H1 (cell line): ENCODE data around the gene ELANE. TPM values are rescaled to one million over a fixed set of nuclear protein-coding genes. Genes with fewer than 3 reads are reported as not detected.
"Not testable (repeated sequence)": the region's sequence is repeated elsewhere in the genome, so short reads cannot be mapped to it uniquely, and the experiment has no call there.

Experiments
- CTCF ChIA-PET: fragments of 300-600 bp; sonication (Branson Sonifier 250); formaldehyde crosslinking; loops from one replicate; lab custom pipeline; 2021; ENCODE audit not compliant: partially characterized antibody; lab: Charles Lee
- POLR2A ChIA-PET: fragments of 300-600 bp; sonication (Branson Sonifier 250); formaldehyde crosslinking; loops from one replicate; lab custom pipeline; 2021; ENCODE audit warnings: inconsistent platforms; ENCODE audit not compliant: partially characterized antibody; lab: Charles Lee
- DNase-seq, 2 experiments: peaks; one replicate each; pipeline versions ENCODE4 v3.0.0 to v3.0.0-alpha.2; 2010 to 2022; ENCODE audit warnings: low spot score in 2 of 2, low read depth in 1 of 2, mixed read lengths in 1 of 2
- FAIRE-seq: peaks from 2 replicates; lab custom pipeline; 2011; peaks lifted over from hg19 to GRCh38; lab: Jason Lieb, UNC
- H2AFZ ChIP-seq: 2 replicates; pipeline ENCODE4 v1.8.1; 2012; ENCODE audit warnings: low read length, inconsistent platforms
- H2AK5ac ChIP-seq: 2 replicates; pipeline ENCODE4 v1.6.1; 2013; ENCODE audit warnings: low read depth, low read length
- H2BK120ac ChIP-seq: replicated peaks from 2 replicates; pipeline ENCODE3; 2013; ENCODE audit warnings: low read depth, low read length, inconsistent platforms
- H2BK12ac ChIP-seq: 2 replicates; pipeline ENCODE4 v1.6.1; 2013; ENCODE audit warnings: low read depth, low read length
- H2BK15ac ChIP-seq: 2 replicates; pipeline ENCODE4 v1.6.1; 2013; ENCODE audit warnings: low read length
- H2BK20ac ChIP-seq: 2 replicates; pipeline ENCODE4 v1.6.1; 2013; ENCODE audit warnings: low read length
- H2BK5ac ChIP-seq: 2 replicates; pipeline ENCODE4 v1.6.1; 2013; ENCODE audit warnings: low read depth, low read length
- H3K14ac ChIP-seq: 2 replicates; pipeline ENCODE4 v1.6.1; 2013; ENCODE audit warnings: inconsistent platforms; ENCODE audit not compliant: insufficient read length
- H3K18ac ChIP-seq: 2 replicates; pipeline ENCODE4 v1.6.1; 2013; ENCODE audit warnings: low read length; ENCODE audit errors: extremely low read depth
- H3K23ac ChIP-seq: 2 replicates; pipeline ENCODE4 v1.6.1; 2013; ENCODE audit warnings: inconsistent platforms; ENCODE audit not compliant: insufficient read length
- H3K23me2 ChIP-seq: 2 replicates; pipeline ENCODE4 v1.6.1; 2013; ENCODE audit warnings: low read depth, low read length
- H3K27ac ChIP-seq: 2 replicates; pipeline ENCODE4 v1.6.1; 2011; ENCODE audit warnings: low read depth, low read length, inconsistent platforms
- H3K27me3 ChIP-seq, 4 experiments: replicated peaks in 1 of 4; 1 replicate in 1 of 4; 2 replicates in 3 of 4; pipeline versions ENCODE4 v1.6.1 to v1.8.1; 2011 to 2013; ENCODE audit warnings: low read length in 3 of 4, mild to moderate bottlenecking in 3 of 4, inconsistent platforms in 2 of 4, mixed read lengths in 2 of 4, moderate library complexity in 1 of 4; ENCODE audit not compliant: control insufficient read depth in 3 of 4, insufficient read depth in 3 of 4; ENCODE audit errors: extremely low read depth in 1 of 4
- H3K36me3 ChIP-seq, 4 experiments: 2 replicates each; pipeline versions ENCODE4 v1.6.1 to v1.8.1; 2011 to 2013; ENCODE audit warnings: mild to moderate bottlenecking in 4 of 4, low read length in 3 of 4, moderate library complexity in 2 of 4, control low read depth in 1 of 4, inconsistent platforms in 1 of 4; ENCODE audit not compliant: insufficient read depth in 4 of 4, control insufficient read depth in 2 of 4
- H3K4ac ChIP-seq: replicated peaks from 2 replicates; pipeline ENCODE3; 2013; ENCODE audit warnings: low read length, low read depth, mixed read lengths, inconsistent platforms; ENCODE audit not compliant: insufficient read length
- H3K4me1 ChIP-seq, 4 experiments: replicated peaks in 1 of 4; 1 replicate in 1 of 4; 2 replicates in 3 of 4; pipeline versions ENCODE4 v1.6.1 to v1.8.1; 2011 to 2013; ENCODE audit warnings: low read length in 3 of 4, inconsistent platforms in 2 of 4, mixed read lengths in 1 of 4; ENCODE audit not compliant: insufficient read depth in 4 of 4, control insufficient read depth in 3 of 4
- H3K4me2 ChIP-seq, 2 experiments: 2 replicates each; pipeline versions ENCODE4 v1.6.1 to v1.8.1; 2011 to 2013; ENCODE audit warnings: low read depth in 2 of 2, low read length in 2 of 2, control low read depth in 1 of 2, inconsistent platforms in 1 of 2, mild to moderate bottlenecking in 1 of 2; ENCODE audit not compliant: insufficient read depth in 1 of 2
- H3K4me3 ChIP-seq, 4 experiments: fragments of 200-600, 300-600 bp in 1 of 4; sonication (generic), shearing (Covaris generic), sonication (Bioruptor Twin) in 1 of 4; 2 replicates each; pipeline versions ENCODE4 v1.5.1 to v1.8.1; 2011 to 2016; ENCODE audit warnings: low read length in 4 of 4, low read depth in 3 of 4, control low read depth in 2 of 4, inconsistent platforms in 2 of 4, mild to moderate bottlenecking in 2 of 4, mixed read lengths in 1 of 4, moderate library complexity in 1 of 4; ENCODE audit not compliant: insufficient read depth in 2 of 4; ENCODE audit errors: extremely low read depth in 1 of 4
- H3K56ac ChIP-seq: replicated peaks from 2 replicates; pipeline ENCODE3; 2013; ENCODE audit warnings: low read depth, mild to moderate bottlenecking, mixed read lengths, low read length, inconsistent platforms; ENCODE audit not compliant: insufficient read length
- H3K79me1 ChIP-seq: 2 replicates; pipeline ENCODE4 v1.6.1; 2013; ENCODE audit warnings: low read depth, low read length, control low read depth
- H3K79me2 ChIP-seq, 2 experiments: 2 replicates each; pipeline versions ENCODE4 v1.6.1 to v1.8.1; 2012 to 2013; ENCODE audit warnings: low read length in 2 of 2, mild to moderate bottlenecking in 2 of 2, inconsistent platforms in 1 of 2; ENCODE audit not compliant: insufficient read depth in 2 of 2, control insufficient read depth in 1 of 2
- H3K9ac ChIP-seq, 4 experiments: replicated peaks in 1 of 4; 1 replicate in 1 of 4; 2 replicates in 3 of 4; pipeline versions ENCODE4 v1.6.1 to v1.8.1; 2011 to 2013; ENCODE audit warnings: low read depth in 3 of 4, low read length in 3 of 4, control low read depth in 2 of 4, mild to moderate bottlenecking in 2 of 4, moderate library complexity in 2 of 4, inconsistent platforms in 1 of 4; ENCODE audit errors: extremely low read depth in 1 of 4
- H3K9me3 ChIP-seq, 2 experiments: 2 replicates each; pipeline versions ENCODE4 v1.6.1 to v1.8.1; 2012 to 2013; ENCODE audit warnings: mild to moderate bottlenecking in 2 of 2, moderate library complexity in 2 of 2, control low read depth in 1 of 2, inconsistent platforms in 1 of 2, low read depth in 1 of 2, low read length in 1 of 2, mixed read lengths in 1 of 2; ENCODE audit not compliant: insufficient read depth in 2 of 2
- H4K20me1 ChIP-seq, 2 experiments: replicated peaks in 1 of 2; 2 replicates each; pipeline versions ENCODE3 to v1.8.1; 2011 to 2013; ENCODE audit warnings: inconsistent platforms in 2 of 2, low read length in 2 of 2, mild to moderate bottlenecking in 1 of 2; ENCODE audit not compliant: insufficient read depth in 2 of 2, control insufficient read depth in 1 of 2
- H4K5ac ChIP-seq: 2 replicates; pipeline ENCODE4 v1.6.1; 2013; ENCODE audit warnings: low read length, low read depth, mixed read lengths, inconsistent platforms; ENCODE audit not compliant: insufficient read length
- H4K8ac ChIP-seq: 2 replicates; pipeline ENCODE4 v1.8.0; 2013; ENCODE audit warnings: mild to moderate bottlenecking, moderate library complexity, low read length, inconsistent platforms; ENCODE audit not compliant: insufficient read depth; ENCODE audit errors: extremely low read depth
- H4K91ac ChIP-seq: replicated peaks from 2 replicates; pipeline ENCODE3; 2013; ENCODE audit warnings: low read length, mixed read lengths, inconsistent platforms; ENCODE audit not compliant: insufficient read length
- WGBS, 2 experiments: shearing (Covaris generic) in 1 of 2; methylation state at CpG; one replicate each; pipeline versions ENCODE4 v1.1.6 to v1.1.7; 2013 to 2015; ENCODE audit warnings: low lambda C conversion rate in 2 of 2, mixed read lengths in 2 of 2, inconsistent platforms in 1 of 2, low coverage in 1 of 2, missing lambda C conversion rate in 1 of 2; ENCODE audit not compliant: insufficient replicate concordance in 2 of 2, insufficient coverage in 1 of 2, insufficient read length in 1 of 2; ENCODE audit errors: extremely low coverage in 1 of 2, missing lambda C conversion rate in 1 of 2; 5-methylcytosine and 5-hydroxymethylcytosine counted together
- polyA plus RNA-seq, 7 experiments: library from polyadenylated mRNA; depleted of rRNA in 3 of 7; stranded (reverse) in 5 of 7; unstranded in 2 of 7; fragments of >200 nt in 5 of 7; fragments of 200-250 nt in 2 of 7; gene quantifications; 1 replicate in 5 of 7; 2 replicates in 1 of 7; 4 replicates in 1 of 7; pipeline versions ENCODE4 v1.2.1 to v1.2.3, GENCODE V29; 2011 to 2013; ENCODE audit warnings: missing spikeins in 2 of 7, mixed read lengths in 2 of 7
- total RNA-seq: library from RNA; stranded (reverse); fragmentation: NEBNext Ultra II Directional; extraction: Animal tissue kit (Norgen Biotek cat#: 25700); gene quantifications from 2 replicates; pipeline ENCODE4 v1.2.1, GENCODE V29; 2021

ELANE gene
- total and polyA plus RNA-seq, 2 of the 8 experiments (the other 6 are each of a cell fraction or from before 2014, with no cell fraction given): not detected

GRCh38 chr19:878751-879561, 26.9 kb downstream of the ELANE start:
- not testable (repeated sequence) for H3K79me1 ChIP-seq, H3K23ac ChIP-seq, DNase-seq, H3K4me2 ChIP-seq, H2BK5ac ChIP-seq, H3K23me2 ChIP-seq, H3K4me1 ChIP-seq, H2BK15ac ChIP-seq, H3K4me3 ChIP-seq, H3K4ac ChIP-seq, H4K5ac ChIP-seq, H4K20me1 ChIP-seq, H3K14ac ChIP-seq, H3K27ac ChIP-seq, H3K56ac ChIP-seq, FAIRE-seq, H2BK12ac ChIP-seq, H2AK5ac ChIP-seq, H4K91ac ChIP-seq, H2BK20ac ChIP-seq, H4K8ac ChIP-seq, H3K79me2 ChIP-seq, H2AFZ ChIP-seq, H3K18ac ChIP-seq, H3K9ac ChIP-seq, H3K9me3 ChIP-seq, H3K27me3 ChIP-seq, H2BK120ac ChIP-seq
- ChIA-PET POLR2A (interaction anchor here (0.6 to 11.5 kb wide), 6 partner anchors 11 to 184 kb away, joined by 3 to 82 read pairs (median 3); partner anchors contain the start of genes MED16, RNU6-9 and WDR18), CTCF (interaction anchor here (0.7 to 3.2 kb wide), 7 partner anchors 9 to 273 kb away, joined by 3 to 12 read pairs (median 3); no protein-coding TSS in a partner anchor)
- peaks cover 0 to 14% (median 4%) of the 10 kb centered on the region in 4 experiments; a peak in 5 of 8 replicates for H3K36me3 ChIP-seq
- WGBS, 2 experiments: 73% methylated on average over 10 of the region's 24 CpGs; no CpG with 5 or more reads in 1 of the 2 experiments
